Endothelial cell (in vitro differentiated cells): ENCODE data around the gene SBF1. TPM values are rescaled to one million over a fixed set of nuclear protein-coding genes. Genes with fewer than 3 reads are reported as not detected.

Experiments used
- DNase-seq: peaks from one replicate; pipeline ENCODE4 v3.0.0; 2021; ENCODE audit warnings: low spot score
- H3K27ac Mint-ChIP-seq: one replicate; pipeline ENCODE4 v1.8.0; 2021; ENCODE audit warnings: mixed read lengths, inconsistent platforms; ENCODE audit not compliant: unreplicated experiment
- H3K27me3 Mint-ChIP-seq: one replicate; pipeline ENCODE4 v1.8.0; 2021; ENCODE audit warnings: mild to moderate bottlenecking, moderate library complexity, mixed read lengths, inconsistent platforms; ENCODE audit not compliant: unreplicated experiment
- H3K36me3 Mint-ChIP-seq: one replicate; pipeline ENCODE4 v1.8.0; 2021; ENCODE audit warnings: mild to moderate bottlenecking, low read depth, mixed read lengths, inconsistent platforms; ENCODE audit not compliant: unreplicated experiment
- H3K4me1 Mint-ChIP-seq: one replicate; pipeline ENCODE4 v1.8.0; 2021; ENCODE audit warnings: mild to moderate bottlenecking, mixed read lengths, inconsistent platforms; ENCODE audit not compliant: unreplicated experiment
- H3K4me3 Mint-ChIP-seq: one replicate; pipeline ENCODE4 v1.8.0; 2021; ENCODE audit warnings: mild to moderate bottlenecking, mixed read lengths, inconsistent platforms; ENCODE audit not compliant: unreplicated experiment
- H3K9me3 Mint-ChIP-seq: one replicate; pipeline ENCODE4 v1.8.0; 2021; ENCODE audit warnings: mixed read lengths, inconsistent platforms; ENCODE audit not compliant: unreplicated experiment
- CTCF ChIP-seq: fragments of 200-600 bp; sonication (generic); IDR thresholded peaks from one replicate; pipeline ENCODE4 v1.5.0; 2021; ENCODE audit warnings: antibody characterized with exemption; ENCODE audit not compliant: unreplicated experiment
- total RNA-seq: library from RNA; stranded (reverse); fragmentation: NEBNext Ultra II Directional; extraction: Animal tissue kit (Norgen Biotek cat#: 25700); gene quantifications from one replicate; pipeline ENCODE4 v1.2.1, GENCODE V29; 2021; ENCODE audit not compliant: unreplicated experiment

The SBF1 gene
- total RNA-seq, 1 donor from 2014 or later = 76.7 TPM

GRCh38 chr22:50459016-50459415 lies 15.8 kb downstream of the SBF1 start:
- H3K27ac Mint-ChIP-seq = no peak overlapping the region
- H3K4me1 Mint-ChIP-seq = peaks cover 3% of the 10 kb centered on the region
- peaks cover 32% of the 10 kb centered on the region for H3K36me3 Mint-ChIP-seq
- TF ChIP-seq CTCF = no peak
- no peak overlapping the region for H3K4me3 Mint-ChIP-seq
- H3K9me3 Mint-ChIP-seq = no peaks in the 10 kb centered on the region
- no peak for DNase-seq
- H3K27me3 Mint-ChIP-seq = peaks cover 3% of the 10 kb centered on the region

- H3K36me3 Mint-ChIP-seq = peaks cover 31% of the 10 kb centered on the region
- no peak overlapping the region for H3K27ac Mint-ChIP-seq
- no peak for DNase-seq
- H3K9me3 Mint-ChIP-seq = no peaks in the 10 kb centered on the region
- H3K4me3 Mint-ChIP-seq = no peak overlapping the region
- H3K4me1 Mint-ChIP-seq = peaks cover 3% of the 10 kb centered on the region
- no peak for TF ChIP-seq CTCF
- H3K27me3 Mint-ChIP-seq = peaks cover 3% of the 10 kb centered on the region
These were observed 18.2 kb downstream of the SBF1 start for GRCh38 chr22:50456466-50457234.

- no peak for TF ChIP-seq CTCF
These were observed 18.8 kb downstream of the SBF1 start for GRCh38 chr22:50456026-50456425.

DNA sequence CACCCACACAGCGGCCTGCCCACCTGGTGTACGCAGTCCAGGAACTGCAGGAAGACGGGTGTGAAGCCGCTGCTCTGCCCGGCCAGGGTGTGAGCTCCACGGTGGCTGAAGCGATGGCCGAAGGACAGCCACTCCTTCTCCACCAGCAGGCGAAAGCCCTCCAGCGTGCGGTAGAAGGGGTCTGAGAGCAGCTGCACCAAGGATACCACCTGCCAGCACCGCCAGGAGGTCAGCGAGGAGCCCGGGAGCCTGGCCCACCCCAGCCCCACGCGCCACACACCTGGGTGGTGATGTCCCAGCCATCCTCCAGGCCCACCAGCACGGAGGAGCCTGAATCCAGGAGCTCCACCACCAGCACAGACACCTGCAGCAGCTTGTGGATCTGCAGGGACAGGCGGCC lies 19.6 kb downstream of the SBF1 start:
- peaks cover 3% of the 10 kb centered on the region for H3K4me1 Mint-ChIP-seq
- H3K4me3 Mint-ChIP-seq = no peak overlapping the region
- H3K27ac Mint-ChIP-seq = no peak overlapping the region
- no peak for DNase-seq
- no peaks in the 10 kb centered on the region for H3K9me3 Mint-ChIP-seq
- peaks cover 2% of the 10 kb centered on the region for H3K27me3 Mint-ChIP-seq
- H3K36me3 Mint-ChIP-seq = peaks cover 32% of the 10 kb centered on the region
- TF ChIP-seq CTCF = no peak

More at GRCh38 chr22:50456026-50456425, 18.8 kb downstream of the SBF1 start:
- Mint-ChIP-seq H3K4me3 (no peak overlapping the region), H3K4me1 (peaks cover 3% of the 10 kb centered on the region), H3K9me3 (no peaks in the 10 kb centered on the region), H3K36me3 (peaks cover 35% of the 10 kb centered on the region), H3K27me3 (peaks cover 3% of the 10 kb centered on the region), H3K27ac (no peak overlapping the region)
- DNase-seq = no peak

DNA sequence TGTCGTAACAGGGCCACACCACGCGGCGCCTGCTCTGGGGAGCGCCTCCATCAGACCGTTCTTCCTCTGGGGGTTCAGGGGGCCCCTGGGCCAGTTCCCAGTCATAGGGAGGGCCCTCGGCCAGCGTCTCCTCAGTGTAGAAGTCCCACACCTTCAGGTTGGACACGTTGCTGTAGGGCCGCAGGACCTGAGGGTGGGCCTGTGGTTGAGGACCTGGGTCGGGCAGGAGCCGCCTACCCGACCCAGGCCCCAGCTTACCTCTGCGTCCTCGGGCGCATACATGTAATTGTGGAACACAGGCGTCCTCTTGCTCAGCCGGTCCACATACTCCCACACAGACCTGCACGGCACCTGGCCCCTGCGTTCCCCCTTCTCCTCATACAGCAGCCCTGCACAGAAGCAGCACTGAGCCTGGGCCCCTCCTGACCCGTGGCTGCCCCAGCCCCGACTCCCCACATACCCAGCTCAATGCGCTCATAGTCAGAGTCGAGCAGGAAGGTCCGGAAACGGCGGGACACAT lies 20.2 kb downstream of the SBF1 start:
- Mint-ChIP-seq H3K27ac (no peak overlapping the region), H3K36me3 (peaks cover 33% of the 10 kb centered on the region), H3K4me1 (peaks cover 4% of the 10 kb centered on the region), H3K9me3 (no peaks in the 10 kb centered on the region), H3K27me3 (peaks cover 2% of the 10 kb centered on the region), H3K4me3 (no peak overlapping the region)
- DNase-seq = no peak
- TF ChIP-seq CTCF = no peak
